Activated CD8-positive, alpha-beta T cell treated with anti-CD3 and anti-CD28 coated beads, Interleukin-2, amount 10 ng/mL, durations not matched to agents 7 days and 5 days (primary cell): ENCODE data around the gene RLIM. TPM values are rescaled to one million over a fixed set of nuclear protein-coding genes. Genes with fewer than 3 reads are reported as not detected.

Experiments used
- total RNA-seq, 2 experiments: library from RNA; stranded (reverse); gene quantifications; one replicate each; pipeline ENCODE4 v1.2.3, GENCODE V29; 2021

Gene RLIM
- total RNA-seq, 2 experiments from 2014 or later = 30.8 to 32.3 TPM

Other genes with a start within 250 kb of the RLIM start
- not detected for gene SLC16A2, start 193.1 kb downstream of the RLIM start, total RNA-seq